ENCODE results near the gene WWP2.

Gene WWP2

DNA sequence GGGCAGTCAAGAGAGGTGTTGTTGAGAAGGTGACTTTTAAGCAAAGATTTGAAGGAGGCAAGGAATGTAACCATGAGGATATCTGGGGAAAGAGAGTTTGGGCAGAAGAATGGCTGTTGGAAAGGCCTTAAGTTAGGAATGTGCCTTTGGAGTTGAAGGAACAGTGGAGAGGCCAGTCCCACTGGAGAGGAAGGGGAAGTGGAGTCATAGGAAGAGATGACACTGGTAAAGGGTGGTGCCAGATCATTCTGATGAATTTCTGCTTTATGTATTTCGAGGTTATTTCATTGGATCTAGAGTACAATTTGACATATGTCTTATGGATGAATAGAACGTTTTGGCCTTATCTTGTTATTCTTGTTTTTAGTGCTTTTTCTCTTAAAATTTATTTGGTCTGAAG is 93.5 kb downstream of the WWP2 start:
- no peak for DNase-seq (ENCODE audit: low read depth in 1 of 2, low spot score in 1 of 2)

DNA sequence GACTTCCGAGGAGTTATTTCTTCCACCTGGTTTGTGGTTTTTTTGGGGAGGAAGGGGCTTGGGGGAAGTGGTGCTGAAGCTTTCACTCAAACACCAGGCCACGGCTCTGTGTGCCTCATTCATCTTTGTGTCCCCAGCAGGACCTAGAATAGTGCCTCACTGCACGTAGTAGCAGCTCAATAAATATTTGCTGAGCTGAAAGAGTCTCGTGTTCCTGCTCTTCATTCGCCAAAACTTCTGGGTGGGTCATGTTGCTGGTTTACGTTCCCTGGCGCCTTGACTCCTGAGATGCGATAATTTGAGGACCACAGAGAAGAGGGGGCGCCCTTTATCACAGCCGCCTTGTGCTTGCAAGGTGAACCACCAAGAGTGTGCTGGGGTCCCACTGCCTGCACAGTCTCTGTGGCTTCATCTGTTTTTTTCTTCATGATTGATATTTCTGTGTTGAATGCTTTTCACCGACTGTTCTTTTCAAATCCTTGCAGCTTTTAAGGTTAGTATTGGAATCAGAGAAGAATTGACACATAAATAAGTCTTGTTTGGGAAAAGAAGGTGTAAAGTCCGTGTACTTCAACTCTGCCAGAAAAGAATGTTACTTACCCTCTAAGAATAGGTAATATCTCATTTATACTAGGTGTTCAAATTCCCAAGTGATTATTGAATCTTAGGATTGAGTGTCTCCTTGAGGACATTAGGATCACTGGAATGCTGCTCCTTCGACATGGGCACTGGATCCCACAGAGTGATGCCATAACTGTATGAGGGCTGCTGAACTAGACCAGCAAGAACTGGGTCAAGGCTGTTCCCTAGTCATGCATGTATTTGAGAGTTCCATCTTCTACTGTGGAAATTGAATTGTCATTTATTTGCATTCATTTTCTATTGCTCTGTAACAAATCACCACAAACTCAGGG is 96.3 kb downstream of the WWP2 start:
- DNase-seq (ENCODE audit: low read depth in 1 of 2, low spot score in 1 of 2): no peak

DNA sequence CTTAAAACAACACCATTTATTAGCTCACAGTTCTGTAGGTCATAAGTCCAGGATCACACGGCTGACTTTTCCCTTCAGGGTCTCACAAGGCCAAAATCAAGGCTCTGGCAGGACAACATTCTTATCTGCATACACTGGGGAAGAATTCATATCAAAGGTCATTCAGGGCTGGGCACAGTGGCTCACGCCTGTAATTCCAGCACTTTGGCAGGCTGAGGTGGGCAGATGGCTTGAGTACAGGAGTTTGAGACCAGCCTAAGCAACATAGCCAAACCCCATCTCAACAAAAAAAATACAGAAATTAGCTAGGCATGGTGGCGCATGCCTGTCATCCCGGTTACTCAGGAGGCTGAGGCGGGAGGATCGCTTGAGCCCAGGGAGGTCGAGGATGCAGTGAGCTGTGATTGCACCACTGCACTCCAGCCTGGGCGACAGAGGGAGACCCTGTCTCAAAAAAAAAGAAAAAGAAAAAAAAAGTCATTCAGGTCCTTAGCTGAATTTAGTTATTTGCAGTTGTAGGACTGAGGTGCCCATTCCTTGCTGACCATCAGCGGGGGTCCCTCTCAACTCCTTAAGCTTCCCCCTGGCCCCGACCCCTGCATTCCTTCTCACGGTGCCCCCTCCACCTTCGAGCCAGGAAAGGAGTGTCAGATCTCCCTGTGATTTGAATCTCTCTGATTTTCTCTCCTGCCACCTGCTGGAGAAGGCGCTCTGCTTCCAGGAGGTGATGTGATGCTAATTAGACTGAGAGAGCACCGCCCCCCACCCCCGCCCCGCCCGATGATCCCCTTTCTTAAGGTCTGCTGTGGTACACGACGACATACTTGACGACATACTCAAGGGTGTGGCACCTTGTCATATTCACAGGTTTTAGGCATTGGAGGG is 97.2 kb downstream of the WWP2 start:
- DNase-seq (ENCODE audit: low read depth in 1 of 2, low spot score in 1 of 2): no peak

DNA sequence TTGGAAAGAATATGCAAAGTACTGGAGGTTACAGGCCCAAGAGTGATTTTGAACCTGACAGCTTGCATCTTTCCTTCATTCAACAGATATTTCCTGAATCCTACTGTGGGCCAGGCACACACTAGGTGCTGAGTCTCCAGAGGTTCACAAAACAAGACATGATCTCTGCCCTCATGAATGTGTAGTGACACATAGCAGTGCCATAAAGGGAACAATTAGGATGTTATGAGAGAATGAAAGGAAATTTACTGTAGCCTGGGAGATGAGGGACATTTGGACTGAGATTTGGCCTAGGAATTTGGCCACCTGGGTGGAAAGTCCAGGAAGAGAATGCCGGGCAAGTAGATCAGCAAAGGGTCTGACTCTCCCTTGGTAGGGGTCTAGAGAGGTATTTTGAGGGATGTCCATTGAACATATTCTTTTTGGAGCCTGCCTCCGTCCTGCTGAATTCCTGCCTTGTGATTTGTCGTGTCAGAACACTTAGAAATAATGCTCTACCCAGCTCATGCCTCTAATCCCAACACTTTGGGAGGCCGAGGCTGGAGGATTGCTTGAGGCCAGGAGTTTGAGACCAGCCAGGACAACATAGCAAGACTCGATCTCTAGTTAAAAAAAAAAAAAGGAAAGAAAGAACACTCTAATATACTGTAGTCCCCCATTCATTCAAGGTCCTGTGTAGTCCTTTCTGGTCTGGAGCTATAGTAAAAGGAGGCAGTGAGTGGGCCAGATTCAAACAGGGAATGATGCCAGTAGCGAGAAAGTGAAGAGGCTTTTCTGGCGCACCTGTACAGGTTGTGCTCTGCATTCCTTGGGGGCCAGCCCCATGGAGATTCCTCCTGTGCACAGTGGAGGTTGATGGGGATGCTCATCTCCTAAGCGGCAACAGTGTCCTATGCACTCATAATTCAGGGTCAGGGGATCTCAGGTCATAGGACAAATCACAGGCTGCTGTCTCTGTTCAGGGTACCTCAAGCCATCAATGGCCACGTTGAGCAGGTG is 98.4 kb downstream of the WWP2 start:
- DNase-seq (ENCODE audit: low read depth in 1 of 2, low spot score in 1 of 2): no peak

DNA sequence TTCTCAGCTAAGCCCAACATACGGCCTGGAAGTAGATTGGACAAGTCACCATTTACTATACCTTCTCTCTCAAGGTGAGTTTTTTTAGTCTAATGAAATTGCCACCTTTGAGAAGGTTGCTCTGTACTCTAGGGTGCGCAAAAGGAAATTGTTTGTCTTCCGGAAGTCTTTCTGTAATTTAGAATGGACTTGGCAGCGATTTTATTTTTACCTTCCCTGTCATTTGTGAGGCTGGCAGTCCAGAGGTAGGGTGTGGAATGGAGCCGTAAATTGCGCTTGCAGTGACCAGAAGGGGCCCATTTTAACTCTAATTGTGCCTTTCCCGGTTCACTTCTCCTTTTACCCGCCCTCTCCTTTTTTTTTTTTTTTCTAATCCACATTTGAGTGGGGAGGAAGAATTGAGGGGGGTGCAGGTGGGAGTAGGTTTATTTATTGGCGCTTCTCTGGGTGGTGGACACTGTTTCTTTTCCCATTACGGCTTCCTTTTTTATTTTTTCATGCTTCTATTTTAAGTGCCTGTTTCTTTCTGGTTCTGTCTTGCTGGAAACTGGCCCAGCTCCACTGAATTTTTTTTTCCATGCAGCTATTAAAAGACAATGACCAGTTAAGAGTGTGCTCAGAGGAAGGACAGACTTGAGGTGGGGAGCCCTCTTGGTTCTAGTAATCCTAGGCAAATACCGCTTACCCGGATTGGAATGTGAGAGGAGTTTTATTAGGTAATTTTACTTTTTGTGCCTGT is 99.3 kb downstream of the WWP2 start:
- no peak for DNase-seq (ENCODE audit: low read depth in 1 of 2, low spot score in 1 of 2)

DNA sequence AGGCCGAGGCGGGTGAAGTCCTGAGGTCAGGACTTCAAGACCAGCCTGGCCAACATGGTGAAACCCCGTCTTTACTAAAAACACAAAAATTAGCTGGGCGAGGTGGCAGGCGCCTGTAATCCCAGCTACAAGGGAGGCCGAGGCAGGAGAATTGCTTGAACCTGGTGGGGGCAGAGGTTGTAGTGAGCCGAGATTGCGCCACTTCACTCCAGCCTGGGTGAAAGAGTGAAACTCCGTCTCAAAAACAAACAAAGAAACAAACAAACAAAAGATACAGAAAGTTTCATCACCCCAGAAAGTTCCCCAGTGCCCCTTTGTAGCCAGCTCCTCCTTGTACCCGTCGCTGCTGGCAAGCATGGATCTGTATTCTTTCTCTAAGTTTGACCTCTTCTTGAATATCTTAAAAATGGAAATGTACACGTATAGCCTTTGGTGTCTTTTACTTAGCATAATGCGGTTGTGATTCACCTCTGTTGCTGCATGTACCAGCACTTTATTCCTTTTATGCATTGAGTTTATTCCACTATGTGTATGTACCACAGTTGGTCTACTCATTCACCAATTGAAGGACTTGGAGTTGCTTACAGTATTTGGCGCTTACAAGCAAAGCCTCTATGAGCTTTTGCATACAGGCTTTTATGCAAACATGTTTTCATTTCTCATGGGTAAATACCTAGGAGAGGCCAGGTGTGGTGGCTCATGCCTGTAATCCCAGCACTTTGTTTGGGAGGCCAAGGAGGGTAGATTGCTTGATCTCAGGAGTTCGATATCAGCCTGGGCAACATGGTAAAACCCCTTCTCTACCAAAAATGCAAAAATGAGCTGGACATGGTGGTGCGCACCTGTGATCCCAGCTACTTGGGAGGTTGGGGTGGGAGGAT is 101.5 kb downstream of the WWP2 start:
- DNase-seq (ENCODE audit: low read depth in 1 of 2, low spot score in 1 of 2): no peak

DNA sequence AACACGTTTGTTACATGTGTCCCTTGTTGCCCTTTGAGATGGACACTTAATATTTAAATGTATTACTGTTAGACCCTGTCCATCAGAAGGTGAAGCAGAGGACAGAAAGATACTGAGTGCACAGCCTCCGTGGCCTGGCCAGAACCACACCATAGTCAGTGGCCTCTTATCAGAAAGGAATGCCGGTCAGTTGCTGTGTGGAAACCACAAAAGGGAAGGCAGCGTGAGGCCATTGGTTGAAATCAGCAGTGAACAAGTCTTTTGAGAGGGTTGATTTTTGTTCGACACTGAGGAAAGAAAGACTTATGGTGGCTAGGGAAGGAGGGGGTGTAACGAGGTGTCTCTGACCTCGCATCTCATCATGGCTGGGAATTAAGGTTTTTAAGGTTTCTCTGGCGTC is 103.6 kb downstream of the WWP2 start:
- no peak for DNase-seq (ENCODE audit: low read depth in 1 of 2, low spot score in 1 of 2)

DNA sequence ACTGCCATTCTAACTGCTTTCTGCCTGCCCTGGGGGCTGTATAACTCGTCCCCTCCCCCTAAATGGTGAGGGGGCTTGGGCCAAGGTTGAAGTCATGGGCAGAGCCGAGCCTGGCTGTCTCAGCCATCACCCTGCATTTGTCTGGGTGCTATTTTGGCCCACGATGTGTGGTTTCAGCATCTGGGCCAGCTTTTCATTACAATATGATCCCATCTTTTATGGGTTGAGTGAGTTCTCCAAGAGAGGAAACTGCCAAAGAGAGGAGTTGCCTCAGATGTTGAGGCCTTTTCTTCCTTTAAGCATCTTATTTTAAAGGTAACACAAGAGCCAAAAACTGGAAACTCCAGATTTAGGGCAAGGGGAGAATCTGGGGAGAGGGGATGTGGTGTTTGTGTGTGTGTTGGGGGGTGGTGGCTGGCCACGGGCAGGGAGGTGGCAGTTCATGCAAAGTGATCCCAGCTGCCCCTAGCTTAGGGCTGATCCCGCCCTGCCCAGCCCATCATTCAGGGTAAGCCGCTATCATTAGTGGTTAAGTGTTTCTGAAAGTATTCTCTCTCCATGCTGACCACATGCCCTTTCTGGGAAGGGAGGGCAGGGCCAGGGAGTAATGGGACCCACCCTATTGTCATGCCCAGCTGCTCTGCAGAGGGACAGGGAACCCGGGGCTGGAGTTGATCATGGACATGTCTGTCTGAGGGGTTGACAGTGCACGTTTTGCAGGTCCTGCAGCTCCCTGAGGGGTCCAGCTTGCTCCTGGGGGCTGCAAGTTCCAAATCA is 105.8 kb downstream of the WWP2 start:
- DNase-seq (ENCODE audit: low read depth in 1 of 2, low spot score in 1 of 2): no peak

DNA sequence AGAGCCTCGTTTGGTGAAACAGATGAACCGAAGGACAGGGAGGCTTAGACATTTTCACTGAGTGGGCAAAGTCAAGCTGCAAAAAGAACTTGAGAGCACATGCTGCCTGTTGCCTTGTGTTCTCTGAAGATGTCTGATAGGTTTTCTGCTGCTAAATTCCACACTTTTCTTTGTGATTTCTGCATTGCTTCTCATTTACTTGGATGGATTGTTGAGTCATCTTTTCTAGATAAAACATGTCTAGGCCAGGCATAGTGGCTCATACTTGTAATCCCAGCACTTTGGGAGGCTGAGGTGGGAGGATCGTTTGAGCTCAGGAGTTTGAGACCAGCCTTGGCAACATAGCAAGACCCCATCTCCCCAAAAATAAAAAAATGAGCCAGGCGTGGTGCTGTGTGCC is 108.6 kb downstream of the WWP2 start:
- no peak for DNase-seq (ENCODE audit: low read depth in 1 of 2, low spot score in 1 of 2)

DNA sequence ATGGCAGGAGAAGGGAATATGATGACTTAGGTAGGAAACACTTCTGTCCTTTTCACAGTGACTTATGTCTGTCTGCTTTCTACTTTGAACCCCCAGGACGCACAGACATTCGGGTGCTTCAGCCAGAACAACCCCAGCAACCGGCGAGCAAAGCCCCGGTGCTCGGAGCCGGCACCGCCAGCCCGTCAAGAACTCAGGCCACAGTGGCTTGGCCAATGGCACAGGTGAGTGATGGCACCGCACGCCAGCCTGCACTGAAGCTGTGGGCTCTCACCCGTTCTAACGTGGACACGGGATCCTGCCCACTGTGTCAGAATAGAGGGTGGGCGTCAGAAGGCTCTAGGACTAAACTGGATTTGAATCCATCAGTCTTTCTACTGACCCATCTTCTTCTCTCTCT is 109.6 kb downstream of the WWP2 start:
- no peak for DNase-seq (ENCODE audit: low read depth in 1 of 2, low spot score in 1 of 2)

DNA sequence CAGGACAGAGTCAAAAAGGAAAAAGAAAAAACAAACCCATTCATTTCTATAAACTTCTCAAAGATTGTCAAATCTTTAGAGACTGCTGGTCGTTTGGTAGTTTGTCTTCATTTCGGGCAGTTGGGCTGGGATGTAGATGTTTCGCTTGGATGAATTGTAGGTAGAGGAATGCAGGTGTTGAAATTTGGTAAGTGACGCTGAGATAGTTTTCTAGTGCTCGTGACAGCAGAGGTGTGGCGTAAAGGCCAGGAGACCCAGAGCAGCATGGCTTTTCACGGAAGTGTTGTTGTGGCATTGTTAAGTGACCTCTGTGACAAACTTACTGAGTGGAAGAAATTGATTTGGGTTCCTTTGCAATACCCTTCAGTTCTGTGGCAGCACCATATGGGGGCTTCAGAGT is 110.8 kb downstream of the WWP2 start:
- no peak for DNase-seq (ENCODE audit: low read depth in 1 of 2, low spot score in 1 of 2)

DNA sequence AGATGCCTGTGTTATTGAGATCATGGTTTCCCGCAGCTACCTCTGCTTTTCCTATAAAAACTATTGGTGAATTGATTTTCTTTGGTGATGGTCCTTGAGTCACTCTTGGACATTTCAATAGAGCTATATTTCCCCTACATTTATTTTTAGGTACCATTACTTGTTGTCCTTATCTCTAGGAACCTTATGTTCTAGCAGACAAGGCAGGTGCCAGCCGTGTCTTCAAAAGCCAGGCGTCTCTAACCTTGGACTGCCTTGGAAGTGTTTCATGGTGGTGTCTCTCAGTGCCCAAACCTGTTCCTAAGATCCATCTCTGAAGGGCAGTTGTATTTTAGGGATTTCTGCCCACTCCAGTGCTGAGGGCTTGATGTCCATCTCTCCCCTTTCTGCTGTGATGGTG is 111.7 kb downstream of the WWP2 start:
- no peak for DNase-seq (ENCODE audit: low read depth in 1 of 2, low spot score in 1 of 2)

DNA sequence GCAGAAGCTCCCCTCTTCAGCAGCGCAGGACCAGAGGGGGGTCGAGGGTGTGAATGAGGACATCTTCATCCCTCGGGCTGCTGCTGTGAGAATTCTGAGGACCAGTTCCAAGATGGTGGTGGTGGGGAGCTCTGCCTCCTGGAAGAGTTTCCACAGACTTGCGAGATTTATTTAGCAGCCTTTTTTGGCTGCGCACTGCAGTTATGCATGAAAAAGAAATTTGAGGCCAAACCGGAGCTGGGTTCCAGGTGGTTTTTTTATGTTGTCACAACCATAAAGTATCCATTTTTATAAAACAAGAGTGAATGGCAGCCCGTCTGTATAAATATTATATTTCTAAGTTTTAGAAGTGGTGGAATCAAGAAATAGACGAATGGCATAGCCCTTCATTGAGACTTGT is 112.1 kb downstream of the WWP2 start:
- DNase-seq (ENCODE audit: low read depth in 1 of 2, low spot score in 1 of 2): no peak

DNA sequence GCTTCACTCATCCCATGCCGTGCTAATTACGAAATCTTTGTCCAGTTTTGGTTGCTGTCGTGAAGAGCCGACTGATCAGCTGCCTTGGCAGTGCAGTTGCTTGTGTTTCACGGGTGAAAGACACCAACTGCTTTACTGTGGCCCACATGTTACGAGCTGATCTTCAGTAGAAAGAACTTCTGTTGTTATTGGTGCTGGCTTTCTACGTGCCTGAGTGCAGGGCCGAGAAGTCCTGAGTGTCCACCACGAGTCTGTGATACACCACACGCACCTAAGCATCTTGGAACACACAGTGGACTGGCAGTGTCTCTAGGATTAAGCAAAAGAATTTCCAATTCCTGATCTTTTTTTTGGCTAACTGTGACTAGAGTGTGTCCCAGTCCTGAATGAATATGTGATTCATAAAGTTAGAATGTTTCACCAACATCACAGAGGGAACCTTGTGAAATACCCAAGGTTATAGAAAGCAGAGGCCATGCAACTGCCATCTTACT is 118.6 kb downstream of the WWP2 start:
- DNase-seq (ENCODE audit: low read depth in 1 of 2, low spot score in 1 of 2): no peak

DNA sequence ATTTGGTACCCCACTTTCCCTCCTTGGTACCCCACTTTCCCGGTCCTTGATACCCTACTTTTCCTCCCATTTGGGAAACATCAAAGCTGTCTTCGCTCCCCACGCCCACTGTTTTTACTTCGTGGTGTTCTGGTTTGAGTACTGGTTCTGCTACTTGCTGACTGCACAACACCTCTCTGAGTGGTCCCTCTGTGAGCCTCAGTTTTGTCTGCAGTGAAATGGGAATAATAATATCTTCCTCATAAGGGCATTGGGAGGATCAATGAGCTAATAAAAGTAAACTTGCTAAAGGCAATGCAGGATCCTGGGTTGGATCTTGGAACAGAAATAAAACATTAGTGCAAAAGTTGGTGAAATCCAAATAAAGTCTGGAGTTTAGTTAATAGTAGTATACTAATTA is 119.0 kb downstream of the WWP2 start:
- no peak for DNase-seq (ENCODE audit: low read depth in 1 of 2, low spot score in 1 of 2)

DNA sequence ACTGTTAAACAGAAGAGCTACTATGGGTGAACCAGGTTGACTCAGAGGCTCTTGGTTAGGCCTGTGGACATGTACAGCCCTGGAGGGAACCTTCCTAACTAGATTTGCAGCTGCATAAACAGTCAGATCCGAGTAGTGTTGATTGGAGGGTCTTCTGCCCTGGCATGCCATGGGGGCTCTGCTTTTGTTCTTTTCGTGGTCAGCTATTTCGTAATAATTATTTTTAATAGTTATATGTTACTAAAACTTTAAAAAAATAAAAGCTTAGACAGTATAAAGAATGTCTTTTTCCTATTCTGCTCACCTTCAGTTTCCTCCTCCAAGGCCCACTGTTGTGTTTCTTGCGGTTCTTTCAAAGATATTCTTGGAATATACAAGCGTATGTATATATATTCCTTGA is 121.6 kb downstream of the WWP2 start:
- DNase-seq (ENCODE audit: low read depth in 1 of 2, low spot score in 1 of 2): no peak

DNA sequence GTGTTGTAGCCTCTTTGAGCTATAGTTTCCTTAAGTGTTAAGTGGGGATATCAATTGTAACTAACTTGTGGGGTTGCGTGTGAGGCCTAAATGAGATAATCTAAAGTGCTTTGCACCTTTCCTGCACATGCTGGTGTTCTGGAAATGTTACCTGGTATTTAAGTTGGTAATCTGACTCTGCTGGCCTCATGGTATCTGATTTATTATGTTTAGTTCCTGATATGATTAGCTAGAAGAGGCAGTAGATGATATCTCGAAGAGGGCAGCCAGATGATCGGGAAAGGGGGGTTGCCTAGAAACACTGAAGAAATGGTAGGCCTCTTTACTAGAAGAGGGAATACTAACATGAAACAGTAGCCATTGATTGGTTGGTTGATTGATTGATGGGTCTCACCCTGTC is 123.6 kb downstream of the WWP2 start:
- DNase-seq (ENCODE audit: low read depth in 1 of 2, low spot score in 1 of 2): no peak

DNA sequence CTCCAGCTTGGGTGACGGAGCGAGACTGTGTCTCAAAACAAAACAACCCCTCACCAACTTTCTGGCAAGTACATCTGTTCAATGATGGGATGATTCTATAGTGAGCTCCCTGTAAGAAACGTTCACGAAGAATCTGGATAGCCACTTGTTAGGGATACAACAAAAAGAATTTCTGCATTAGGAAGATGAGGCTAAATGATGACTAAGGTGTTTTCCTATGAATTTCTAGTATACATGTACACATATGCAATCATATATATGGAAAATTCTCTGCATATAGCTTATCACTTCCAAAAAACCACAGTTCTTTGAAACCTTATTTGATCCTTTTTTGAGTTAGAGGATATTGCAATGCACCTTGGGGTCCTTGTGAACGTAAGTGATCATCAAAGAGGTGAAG is 124.6 kb downstream of the WWP2 start:
- no peak for DNase-seq (ENCODE audit: low read depth in 1 of 2, low spot score in 1 of 2)

Data from activated CD4-positive, alpha-beta T cell treated with anti-CD3 and anti-CD28 coated beads, Interleukin-2, amount 50 U/mL, for 24 hours (primary cell).